ENCODE results near the gene WDR37.
A peak's percentile ranks its signal among the peaks of the same experiment; 100 is the strongest.

The WDR37 gene

DNA sequence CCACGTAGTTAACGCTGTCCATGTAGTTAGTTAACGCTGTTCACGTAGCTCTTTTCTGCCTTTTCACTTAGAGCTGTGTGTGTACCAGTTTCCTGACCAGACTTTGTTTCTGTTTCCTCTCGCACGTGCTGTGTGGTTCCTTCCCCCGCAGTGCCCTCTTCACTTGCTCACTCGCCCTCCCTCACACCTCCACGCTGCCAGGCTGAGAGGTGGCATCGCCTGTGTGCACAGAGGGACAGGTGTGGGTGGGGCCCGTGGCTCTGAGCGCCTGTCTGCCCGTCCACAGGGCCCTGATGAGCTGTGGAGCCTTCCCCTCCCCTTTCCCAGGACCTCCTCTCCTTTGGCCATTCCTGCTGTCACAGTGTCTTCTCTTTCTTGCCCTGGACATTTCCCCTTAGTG, 30.6 kb downstream of the WDR37 start:
- TF ChIP-seq, protein P1, sequence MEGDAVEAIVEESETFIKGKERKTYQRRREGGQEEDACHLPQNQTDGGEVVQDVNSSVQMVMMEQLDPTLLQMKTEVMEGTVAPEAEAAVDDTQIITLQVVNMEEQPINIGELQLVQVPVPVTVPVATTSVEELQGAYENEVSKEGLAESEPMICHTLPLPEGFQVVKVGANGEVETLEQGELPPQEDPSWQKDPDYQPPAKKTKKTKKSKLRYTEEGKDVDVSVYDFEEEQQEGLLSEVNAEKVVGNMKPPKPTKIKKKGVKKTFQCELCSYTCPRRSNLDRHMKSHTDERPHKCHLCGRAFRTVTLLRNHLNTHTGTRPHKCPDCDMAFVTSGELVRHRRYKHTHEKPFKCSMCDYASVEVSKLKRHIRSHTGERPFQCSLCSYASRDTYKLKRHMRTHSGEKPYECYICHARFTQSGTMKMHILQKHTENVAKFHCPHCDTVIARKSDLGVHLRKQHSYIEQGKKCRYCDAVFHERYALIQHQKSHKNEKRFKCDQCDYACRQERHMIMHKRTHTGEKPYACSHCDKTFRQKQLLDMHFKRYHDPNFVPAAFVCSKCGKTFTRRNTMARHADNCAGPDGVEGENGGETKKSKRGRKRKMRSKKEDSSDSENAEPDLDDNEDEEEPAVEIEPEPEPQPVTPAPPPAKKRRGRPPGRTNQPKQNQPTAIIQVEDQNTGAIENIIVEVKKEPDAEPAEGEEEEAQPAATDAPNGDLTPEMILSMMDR (IDR thresholded peaks at IDR 0.05; ENCODE audit: extremely low read depth, missing control alignments): no peak
- DNase-seq (ENCODE audit: low spot score): no peak

DNA sequence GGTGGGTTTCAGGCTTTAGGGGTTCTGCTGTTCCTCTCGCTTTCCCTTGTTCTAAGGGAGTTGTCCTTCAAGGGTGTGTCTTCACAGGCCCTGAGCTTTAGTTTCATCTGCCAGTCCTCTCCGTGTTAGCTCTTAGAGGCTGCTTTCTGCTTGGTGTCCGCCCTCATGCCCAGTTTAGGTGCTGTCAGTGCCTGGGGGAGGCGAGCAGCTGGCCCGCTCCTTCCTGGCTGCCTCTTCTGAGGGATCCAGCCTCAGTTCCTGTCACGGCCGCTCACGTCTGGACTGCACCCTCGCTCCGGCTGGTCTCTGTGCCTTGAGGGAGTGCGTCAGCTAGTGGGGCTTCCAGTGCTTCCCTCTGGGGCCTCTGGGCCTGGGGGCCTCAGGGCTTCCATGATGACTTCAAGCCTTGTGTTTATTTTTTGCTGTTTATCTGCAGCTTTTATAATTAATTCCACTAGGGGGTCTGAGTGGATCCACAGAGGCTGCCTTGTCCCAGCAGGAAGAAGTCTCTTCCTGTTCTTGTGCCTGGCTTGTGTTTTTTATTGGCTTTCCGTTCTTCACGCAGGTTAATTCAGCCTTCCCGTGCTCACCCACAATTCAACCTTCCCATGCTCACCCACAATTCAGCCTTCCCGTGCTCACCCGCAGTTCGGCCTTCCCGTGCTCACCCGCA, 33.0 kb downstream of the WDR37 start:
- TF ChIP-seq, protein P1 (IDR thresholded peaks at IDR 0.05; ENCODE audit: extremely low read depth, missing control alignments): no peak

DNA sequence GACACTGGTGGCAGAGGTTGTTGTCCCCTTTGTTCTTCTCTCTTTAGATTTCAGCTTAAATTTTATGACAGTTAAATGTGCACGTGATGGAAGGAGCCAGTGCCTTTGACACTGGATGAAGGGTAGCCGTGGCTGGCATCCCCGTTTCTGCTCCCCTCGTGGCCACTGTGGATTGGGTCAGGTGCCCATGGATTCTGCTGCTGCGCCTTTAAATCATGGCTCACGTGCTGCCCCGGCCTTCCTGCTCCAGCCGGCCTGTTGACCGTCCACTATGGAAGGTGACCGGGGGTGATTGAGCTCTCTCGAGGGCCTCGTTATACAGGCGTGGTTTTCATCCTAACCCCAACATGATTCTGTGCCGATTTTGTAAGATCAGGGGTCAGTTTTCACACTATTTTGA, 34.5 kb downstream of the WDR37 start:
- DNase-seq (ENCODE audit: low spot score): no peak
- TF ChIP-seq, protein P1 (IDR thresholded peaks at IDR 0.05; ENCODE audit: extremely low read depth, missing control alignments): no peak

More for the DNA sequence above, 33.0 kb downstream of the WDR37 start:
- DNase-seq (ENCODE audit: low spot score): no peak

DNA sequence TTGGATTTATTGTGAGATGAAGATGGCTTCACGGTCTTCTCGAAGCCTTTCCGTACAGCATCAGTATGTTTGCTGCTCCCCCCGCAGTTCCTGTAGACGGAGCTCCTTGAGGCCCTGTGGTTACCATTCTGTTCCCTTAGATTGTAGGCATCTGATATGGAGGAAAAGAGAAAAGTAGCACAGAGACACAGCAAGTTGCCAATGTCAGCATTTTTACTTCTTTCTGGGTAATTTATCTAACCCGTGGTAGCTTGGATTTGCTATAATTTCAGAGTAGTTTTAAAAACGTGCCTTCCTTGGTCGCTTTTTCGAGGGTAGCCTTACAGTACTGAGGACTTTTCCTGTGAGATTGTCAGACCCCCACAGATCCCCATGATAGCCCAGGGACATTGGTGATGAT, 37.5 kb downstream of the WDR37 start:
- TF ChIP-seq, protein P1 (IDR thresholded peaks at IDR 0.05; ENCODE audit: extremely low read depth, missing control alignments): no peak
- no peak for DNase-seq (ENCODE audit: low spot score)

DNA sequence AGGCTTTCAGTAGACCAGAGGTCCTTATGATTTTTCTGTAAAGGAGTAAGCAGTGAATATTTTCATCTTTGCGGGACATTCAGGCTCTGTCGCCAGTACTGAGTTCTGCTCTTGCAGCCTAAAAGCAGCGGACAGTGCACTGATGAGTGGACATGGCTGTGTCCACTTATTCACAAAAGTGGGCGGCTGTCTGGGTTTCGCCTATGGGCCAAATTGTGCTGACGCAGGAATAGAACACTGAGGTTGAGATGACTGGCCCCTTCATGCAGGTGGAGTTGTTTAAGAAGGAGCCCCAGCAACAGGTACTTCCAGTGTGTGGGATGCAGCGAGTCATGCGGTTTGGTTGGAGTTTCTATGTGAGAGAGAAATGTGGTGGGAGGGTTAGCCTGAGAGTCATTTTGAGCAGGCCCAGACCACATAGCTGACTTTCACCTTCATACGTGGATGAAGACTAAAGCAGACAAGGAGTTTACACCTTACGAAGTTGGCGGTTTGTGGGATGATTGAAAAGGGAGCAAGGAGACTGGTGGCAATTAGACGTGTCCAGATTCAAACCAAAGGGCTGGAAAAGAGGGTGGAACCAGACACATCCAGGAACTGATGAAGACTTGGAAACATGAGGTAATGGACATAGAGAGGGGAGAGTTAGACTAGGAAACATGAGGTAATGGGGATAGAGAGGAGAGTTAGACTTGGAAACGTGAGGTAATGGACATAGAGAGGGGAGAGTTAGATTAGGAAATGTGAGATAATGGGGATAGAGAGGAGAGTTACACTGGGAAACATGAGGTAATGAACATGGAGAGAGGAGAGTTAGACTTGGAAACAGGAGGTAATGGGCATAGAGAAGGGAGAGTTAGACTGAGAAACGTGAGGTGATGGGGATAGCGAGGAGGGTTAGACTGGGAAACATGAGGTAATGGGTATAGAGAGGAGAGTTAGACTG, 38.2 kb downstream of the WDR37 start:
- DNase-seq (ENCODE audit: low spot score): peak; percentile 73
- TF ChIP-seq, protein P1 (IDR thresholded peaks at IDR 0.05; ENCODE audit: extremely low read depth, missing control alignments): no peak

DNA sequence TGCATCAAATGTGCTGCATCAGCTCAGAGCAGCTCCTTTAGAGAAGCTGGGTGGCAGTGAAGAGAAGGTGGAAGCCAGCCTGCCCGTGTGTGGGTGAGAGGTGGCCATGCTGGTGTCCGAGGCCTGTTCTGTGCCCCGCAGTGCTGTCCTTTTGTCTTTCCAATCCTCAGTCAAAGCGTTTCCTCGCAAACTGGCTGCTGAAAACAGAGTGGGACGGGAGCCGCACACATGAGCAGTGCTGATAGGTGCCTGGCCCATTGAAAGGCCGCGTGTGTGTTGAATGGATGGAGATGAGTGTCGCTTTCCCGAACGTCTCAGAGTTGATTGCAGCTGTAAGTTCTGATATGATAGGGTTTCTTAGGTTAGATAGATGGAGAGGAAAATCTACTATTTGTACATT, 39.3 kb downstream of the WDR37 start:
- TF ChIP-seq, protein P1 (IDR thresholded peaks at IDR 0.05; ENCODE audit: extremely low read depth, missing control alignments): no peak
- no peak for DNase-seq (ENCODE audit: low spot score)

DNA sequence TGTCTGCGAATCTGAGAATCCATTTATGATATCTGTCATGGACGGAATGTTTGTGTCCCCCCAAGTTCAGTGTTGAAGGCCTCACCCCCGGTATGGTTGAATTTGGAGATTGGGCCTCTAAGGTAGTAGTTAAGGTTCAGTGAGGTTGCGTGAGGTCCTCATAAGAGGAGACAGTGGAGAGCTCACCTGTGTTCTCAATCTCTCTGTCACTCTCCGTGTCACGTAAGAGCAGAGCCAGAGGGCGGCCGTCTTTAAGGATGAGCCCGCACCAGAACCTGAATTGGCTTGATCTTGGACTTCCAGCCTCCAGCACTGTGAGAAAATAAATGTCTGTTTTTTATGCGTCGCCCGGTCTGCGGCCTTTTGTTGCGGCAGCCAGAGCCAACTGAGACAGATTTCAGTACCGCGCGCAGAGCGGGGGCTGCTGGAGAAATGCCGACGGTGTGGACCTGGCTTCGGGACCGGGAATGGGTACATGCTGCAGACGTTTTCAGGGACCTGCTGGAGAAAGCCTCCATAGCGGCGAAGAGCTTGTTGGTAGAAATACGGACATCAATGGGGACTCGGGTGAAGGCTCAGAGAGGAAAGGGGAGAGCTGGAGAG, 40.2 kb downstream of the WDR37 start:
- no peak for DNase-seq (ENCODE audit: low spot score)
- TF ChIP-seq, protein P1 (IDR thresholded peaks at IDR 0.05; ENCODE audit: extremely low read depth, missing control alignments): no peak
